HG02970 (cell line): ENCODE results near the gene ISG15.
"Not testable (repeated sequence)": the region's sequence is repeated elsewhere in the genome, so short reads cannot be mapped to it uniquely, and the experiment has no call there.

Source experiments
- ATAC-seq: cut with Tn5 transposase; IDR thresholded peaks from one replicate; pipeline ENCODE4 v1.9.1; 2021; ENCODE audit warnings: mild to moderate bottlenecking, moderate library complexity, moderate number of reproducible peaks; ENCODE audit not compliant: unreplicated experiment, low FRiP score

ISG15 gene

GRCh38 chr1:1006305-1007159, 6.8 kb upstream of the ISG15 start:
- no peak for ATAC-seq

GRCh38 chr1:1010131-1010530, 3.2 kb upstream of the ISG15 start:
- ATAC-seq = not testable (repeated sequence)

- no peak for ATAC-seq
Measured at GRCh38 chr1:1011396-1011949, 1.8 kb upstream of the ISG15 start.

GRCh38 chr1:1012736-1013104, 577 bp upstream of the ISG15 start:
- peak; percentile 4 for ATAC-seq

- no peak for ATAC-seq
Measured at GRCh38 chr1:1013922-1014648, 788 bp downstream of the ISG15 start.

- ATAC-seq = no peak
Measured at GRCh38 chr1:1014799-1015681, 1.7 kb downstream of the ISG15 start.

GRCh38 chr1:1017397-1018320, 4.4 kb downstream of the ISG15 start:
- ATAC-seq = not testable (repeated sequence)

- not testable (repeated sequence) for ATAC-seq
Measured at GRCh38 chr1:1018321-1018685, 5.0 kb downstream of the ISG15 start.

GRCh38 chr1:1019122-1019999, 6.1 kb downstream of the ISG15 start:
- ATAC-seq = peak; percentile 72

- peak; percentile 26 for ATAC-seq
Measured at GRCh38 chr1:1020000-1020404, 6.7 kb downstream of the ISG15 start, which contains the start of gene AGRN. Gene AGRN (plus strand): TSS chr1:1020120. CDS start chr1:1020173, 53 bp downstream.

- ATAC-seq = peak; percentile 1
Measured at GRCh38 chr1:1020415-1021009, 7.2 kb downstream of the ISG15 start.

GRCh38 chr1:1021010-1021919, 8.0 kb downstream of the ISG15 start:
- ATAC-seq = no peak

- ATAC-seq = no peak
Measured at GRCh38 chr1:1021920-1022259, 8.6 kb downstream of the ISG15 start.

GRCh38 chr1:1022302-1023009, 9.2 kb downstream of the ISG15 start:
- ATAC-seq = no peak

GRCh38 chr1:1023700-1024099, 10.4 kb downstream of the ISG15 start:
- no peak for ATAC-seq

GRCh38 chr1:1024149-1024770, 11.0 kb downstream of the ISG15 start:
- no peak for ATAC-seq
